CD8-positive, alpha-beta memory T cell (primary cell): ENCODE measurements around the gene FBXW8. TPM values are rescaled to one million over a fixed set of nuclear protein-coding genes. Genes with fewer than 3 reads are reported as not detected.
A peak's percentile ranks its signal among the peaks of the same experiment; 100 is the strongest.

Experiments
- CTCF ChIA-PET: fragments of 350-600 bp; sonication (Branson Sonifier 250); formaldehyde crosslinking; loops from one replicate; lab custom pipeline; 2021; ENCODE audit warnings: antibody characterized with exemption; lab: Charles Lee
- POLR2A ChIA-PET: fragments of 350-600 bp; sonication (Branson Sonifier 250); formaldehyde crosslinking; loops from one replicate; lab custom pipeline; 2021; ENCODE audit warnings: antibody characterized with exemption; lab: Charles Lee
- DNase-seq, 5 donors: peaks; one replicate each; pipeline versions ENCODE4 v3.0.0 to v3.0.0-alpha.2; 2020 to 2022; ENCODE audit warnings: mixed read lengths in 1 of 5
- H3K27ac ChIP-seq: one replicate; pipeline ENCODE4 v1.7.0; 2013; ENCODE audit warnings: low read depth, mild to moderate bottlenecking, low read length, moderate library complexity
- H3K27me3 ChIP-seq: 2 replicates; pipeline ENCODE4 v1.7.0; 2013; ENCODE audit warnings: low read length, mild to moderate bottlenecking; ENCODE audit not compliant: insufficient read depth, poor library complexity, severe bottlenecking
- H3K36me3 ChIP-seq: 2 replicates; pipeline ENCODE4 v1.7.0; 2013; ENCODE audit warnings: mild to moderate bottlenecking, low read length, moderate library complexity; ENCODE audit not compliant: insufficient read depth
- H3K4me1 ChIP-seq: 2 replicates; pipeline ENCODE4 v1.7.0; 2013; ENCODE audit warnings: mild to moderate bottlenecking, low read length, moderate library complexity; ENCODE audit not compliant: insufficient read depth
- H3K4me3 ChIP-seq: 2 replicates; pipeline ENCODE4 v1.7.0; 2013; ENCODE audit warnings: mild to moderate bottlenecking, low read length
- H3K9me3 ChIP-seq: 2 replicates; pipeline ENCODE4 v1.7.0; 2013; ENCODE audit warnings: mild to moderate bottlenecking, low read length
- H3K27ac Mint-ChIP-seq, 8 donors: one replicate each; pipeline ENCODE4 v1.8.0; 2020 to 2021; ENCODE audit warnings: mixed read lengths in 8 of 8, mild to moderate bottlenecking in 6 of 8, inconsistent platforms in 3 of 8, moderate library complexity in 3 of 8
- H3K27me3 Mint-ChIP-seq, 2 donors: one replicate each; pipeline ENCODE4 v1.8.0; 2020 to 2021; ENCODE audit warnings: mixed read lengths in 2 of 2, mild to moderate bottlenecking in 1 of 2, moderate library complexity in 1 of 2
- H3K36me3 Mint-ChIP-seq, 3 donors: one replicate each; pipeline ENCODE4 v1.8.0; 2020 to 2021; ENCODE audit warnings: mixed read lengths in 3 of 3, inconsistent platforms in 1 of 3, mild to moderate bottlenecking in 1 of 3
- H3K4me1 Mint-ChIP-seq, 3 donors: one replicate each; pipeline ENCODE4 v1.8.0; 2020 to 2021; ENCODE audit warnings: mixed read lengths in 3 of 3, inconsistent platforms in 1 of 3, mild to moderate bottlenecking in 1 of 3
- H3K4me3 Mint-ChIP-seq, 7 donors: one replicate each; pipeline ENCODE4 v1.8.0; 2020 to 2021; ENCODE audit warnings: mixed read lengths in 7 of 7, mild to moderate bottlenecking in 6 of 7, moderate library complexity in 4 of 7, inconsistent platforms in 2 of 7
- H3K9me3 Mint-ChIP-seq, 5 donors: one replicate each; pipeline ENCODE4 v1.8.0; 2020 to 2022; ENCODE audit warnings: mixed read lengths in 5 of 5, mild to moderate bottlenecking in 3 of 5, moderate library complexity in 2 of 5, inconsistent platforms in 1 of 5
- polyA plus RNA-seq: library from polyadenylated mRNA; unstranded; fragments of 300-500 nt; fragmentation: Illumina TruSeq; gene quantifications from one replicate; pipeline ENCODE4 v1.2.3, GENCODE V29; 2021
- total RNA-seq, 2 experiments: library from RNA; stranded (reverse); gene quantifications; one replicate each; pipeline ENCODE4 v1.2.3, GENCODE V29; 2021

Gene FBXW8
- total and polyA plus RNA-seq, 3 experiments from 2014 or later = 6.8 to 10.2 (median 9.3) TPM

- H3K27ac Mint-ChIP-seq = no peak within 1 kb of the TSS
- CTCF ChIA-PET = interaction anchor here (1.2 kb wide), 1 partner anchor 178 kb away, joined by 4 read pairs; no protein-coding TSS in a partner anchor
- peaks cover 32 to 43% (median 37%) of the 10 kb centered on the region in 3 donors for H3K4me1 Mint-ChIP-seq
- H3K9me3 Mint-ChIP-seq = no peaks in the 10 kb centered on the region
- peaks cover 52 to 72% of the 10 kb centered on the region in 2 donors for H3K27me3 Mint-ChIP-seq
- POLR2A ChIA-PET = no interaction called here
- H3K36me3 Mint-ChIP-seq = no peaks in the 10 kb centered on the region
- H3K27ac ChIP-seq = no peak within 1 kb of the TSS
- H3K4me3 Mint-ChIP-seq = peak within 1 kb of the TSS; percentile 75 to 85 (median 78)
- H3K4me1 ChIP-seq = peaks cover 29% of the 10 kb centered on the region
- DNase-seq = no peak
- H3K9me3 ChIP-seq = no peaks in the 10 kb centered on the region
- H3K36me3 ChIP-seq = no peaks in the 10 kb centered on the region
- no peak within 1 kb of the TSS for H3K4me3 ChIP-seq
- peaks cover 32% of the 10 kb centered on the region for H3K27me3 ChIP-seq
Observed at GRCh38 chr12:116881325-116881876, 29.3 kb upstream of the FBXW8 start, which contains the start of gene HRK. Gene HRK, minus strand, starts transcription at chr12:116881441. Its CDS starts 134 bp downstream, at chr12:116881307.

- H3K4me3 Mint-ChIP-seq = peak overlapping the region in 6 of 7 donors; percentile 44 to 64 (median 58)
- H3K9me3 Mint-ChIP-seq = no peaks in the 10 kb centered on the region
- Histone ChIP-seq H3K27me3 (peaks cover 32% of the 10 kb centered on the region), H3K36me3 (no peaks in the 10 kb centered on the region), H3K4me3 (no peak overlapping the region), H3K4me1 (peaks cover 29% of the 10 kb centered on the region), H3K27ac (no peak overlapping the region), H3K9me3 (no peaks in the 10 kb centered on the region)
- H3K36me3 Mint-ChIP-seq = no peaks in the 10 kb centered on the region
- DNase-seq = no peak
- no peak overlapping the region for H3K27ac Mint-ChIP-seq
- ChIA-PET POLR2A (no interaction called here), CTCF (interaction anchor here (1.0 to 1.2 kb wide), 2 partner anchors 178 to 179 kb away, joined by 3 to 4 read pairs; no protein-coding TSS in a partner anchor)
- H3K4me1 Mint-ChIP-seq = peaks cover 32 to 43% (median 37%) of the 10 kb centered on the region in 3 donors
- peaks cover 51 to 70% of the 10 kb centered on the region in 2 donors for H3K27me3 Mint-ChIP-seq
Observed at GRCh38 chr12:116881877-116882507, 28.8 kb upstream of the FBXW8 start.

GRCh38 chr12:116882742-116883141 is 28.0 kb upstream of the FBXW8 start:
- H3K9me3 ChIP-seq = no peaks in the 10 kb centered on the region
- POLR2A ChIA-PET = no interaction called here
- peaks cover 53 to 69% of the 10 kb centered on the region in 2 donors for H3K27me3 Mint-ChIP-seq

GRCh38 chr12:116884871-116885270 is 25.9 kb upstream of the FBXW8 start:
- Mint-ChIP-seq H3K9me3 (no peaks in the 10 kb centered on the region), H3K4me1 (peaks cover 20 to 27% (median 23%) of the 10 kb centered on the region in 3 donors), H3K27ac (peak overlapping the region in 1 of 8 donors; percentile 68), H3K27me3 (peaks cover 41 to 56% of the 10 kb centered on the region in 2 donors), H3K36me3 (no peaks in the 10 kb centered on the region), H3K4me3 (no peak overlapping the region)
- peaks cover 17% of the 10 kb centered on the region for H3K27me3 ChIP-seq
- H3K27ac ChIP-seq = no peak overlapping the region
- no peaks in the 10 kb centered on the region for H3K36me3 ChIP-seq
- DNase-seq = no peak
- CTCF ChIA-PET = no interaction called here
- POLR2A ChIA-PET = no interaction called here
- no peaks in the 10 kb centered on the region for H3K9me3 ChIP-seq
- H3K4me3 ChIP-seq = no peak overlapping the region
- H3K4me1 ChIP-seq = peaks cover 15% of the 10 kb centered on the region

More at GRCh38 chr12:116882742-116883141, 28.0 kb upstream of the FBXW8 start:
- Mint-ChIP-seq H3K27ac (no peak overlapping the region), H3K9me3 (no peaks in the 10 kb centered on the region), H3K4me3 (peak overlapping the region in 4 of 7 donors; percentile 15 to 66 (median 62)), H3K36me3 (no peaks in the 10 kb centered on the region), H3K4me1 (peaks cover 32 to 43% (median 37%) of the 10 kb centered on the region in 3 donors)
- Histone ChIP-seq H3K4me3 (no peak overlapping the region), H3K27me3 (peaks cover 32% of the 10 kb centered on the region), H3K4me1 (peaks cover 29% of the 10 kb centered on the region), H3K27ac (no peak overlapping the region), H3K36me3 (no peaks in the 10 kb centered on the region)
- DNase-seq = no peak
- CTCF ChIA-PET = interaction anchor here (1.0 kb wide), 1 partner anchor 179 kb away, joined by 3 read pairs; no protein-coding TSS in a partner anchor

- H3K4me3 ChIP-seq = no peak overlapping the region
- peaks cover 12% of the 10 kb centered on the region for H3K27me3 ChIP-seq
- no peak overlapping the region for H3K4me3 Mint-ChIP-seq
- peaks cover 9% of the 10 kb centered on the region for H3K4me1 ChIP-seq
- ChIA-PET CTCF (no interaction called here), POLR2A (no interaction called here)
- peaks cover 14 to 20% (median 16%) of the 10 kb centered on the region in 3 donors for H3K4me1 Mint-ChIP-seq
- H3K9me3 Mint-ChIP-seq = no peaks in the 10 kb centered on the region
- no peaks in the 10 kb centered on the region for H3K9me3 ChIP-seq
- H3K27me3 Mint-ChIP-seq = peaks cover 35 to 50% of the 10 kb centered on the region in 2 donors
- DNase-seq = no peak
- H3K27ac Mint-ChIP-seq = no peak overlapping the region
- H3K27ac ChIP-seq = no peak overlapping the region
- no peaks in the 10 kb centered on the region for H3K36me3 ChIP-seq
- no peaks in the 10 kb centered on the region for H3K36me3 Mint-ChIP-seq
Observed at GRCh38 chr12:116885491-116885890, 25.3 kb upstream of the FBXW8 start.

- peaks cover 4% of the 10 kb centered on the region for H3K27me3 ChIP-seq
- no peak for DNase-seq
- H3K36me3 Mint-ChIP-seq = no peaks in the 10 kb centered on the region
- H3K27ac ChIP-seq = no peak overlapping the region
- H3K4me3 Mint-ChIP-seq = no peak overlapping the region
- ChIA-PET CTCF (no interaction called here), POLR2A (no interaction called here)
- H3K9me3 ChIP-seq = no peaks in the 10 kb centered on the region
- no peaks in the 10 kb centered on the region for H3K9me3 Mint-ChIP-seq
- H3K4me1 ChIP-seq = peaks cover 4% of the 10 kb centered on the region
- peaks cover 5 to 9% (median 5%) of the 10 kb centered on the region in 3 donors for H3K4me1 Mint-ChIP-seq
- H3K27me3 Mint-ChIP-seq = peaks cover 33 to 39% of the 10 kb centered on the region in 2 donors
- no peak overlapping the region for H3K4me3 ChIP-seq
- H3K27ac Mint-ChIP-seq = no peak overlapping the region
- H3K36me3 ChIP-seq = no peaks in the 10 kb centered on the region
Observed at GRCh38 chr12:116887244-116887643, 23.5 kb upstream of the FBXW8 start.

GRCh38 chr12:116887897-116888296 is 22.9 kb upstream of the FBXW8 start:
- Mint-ChIP-seq H3K36me3 (no peaks in the 10 kb centered on the region), H3K27me3 (peaks cover 28 to 32% of the 10 kb centered on the region in 2 donors), H3K4me1 (peaks cover 0 to 3% (median 2%) of the 10 kb centered on the region in 3 donors), H3K27ac (no peak overlapping the region), H3K4me3 (no peak overlapping the region), H3K9me3 (no peaks in the 10 kb centered on the region)
- no peak overlapping the region for H3K27ac ChIP-seq
- ChIA-PET POLR2A (no interaction called here), CTCF (no interaction called here)
- DNase-seq = no peak
- no peaks in the 10 kb centered on the region for H3K36me3 ChIP-seq
- no peaks in the 10 kb centered on the region for H3K9me3 ChIP-seq
- H3K4me1 ChIP-seq = no peaks in the 10 kb centered on the region
- H3K4me3 ChIP-seq = no peak overlapping the region
- no peaks in the 10 kb centered on the region for H3K27me3 ChIP-seq

GRCh38 chr12:116890330-116890729 is 20.4 kb upstream of the FBXW8 start:
- POLR2A ChIA-PET = no interaction called here
- no peak for DNase-seq

More at GRCh38 chr12:116890330-116890729, 20.4 kb upstream of the FBXW8 start:
- Mint-ChIP-seq H3K4me1 (no peaks in the 10 kb centered on the region), H3K9me3 (no peaks in the 10 kb centered on the region), H3K27me3 (peaks cover 15 to 25% of the 10 kb centered on the region in 2 donors), H3K36me3 (no peaks in the 10 kb centered on the region), H3K27ac (no peak overlapping the region), H3K4me3 (no peak overlapping the region)
- H3K36me3 ChIP-seq = no peaks in the 10 kb centered on the region
- no peak overlapping the region for H3K27ac ChIP-seq
- H3K4me1 ChIP-seq = no peaks in the 10 kb centered on the region
- CTCF ChIA-PET = no interaction called here
- H3K27me3 ChIP-seq = no peaks in the 10 kb centered on the region
- no peaks in the 10 kb centered on the region for H3K9me3 ChIP-seq
- no peak overlapping the region for H3K4me3 ChIP-seq
